CD4-positive, alpha-beta T cell (primary cell): ENCODE data around the gene GPR35. TPM values are rescaled to one million over a fixed set of nuclear protein-coding genes. Genes with fewer than 3 reads are reported as not detected.

Experiments
- ATAC-seq: fragments of 200-7000 bp; cut with Tn5 transposase; one replicate; pipeline ENCODE4 v1.10.0; 2022; ENCODE audit warnings: mild to moderate bottlenecking; ENCODE audit not compliant: poor library complexity
- CTCF ChIA-PET: fragments of 350-600 bp; sonication (Branson Sonifier 250); formaldehyde crosslinking; loops from one replicate; lab custom pipeline; 2021; ENCODE audit warnings: antibody characterized with exemption, inconsistent platforms; lab: Charles Lee
- POLR2A ChIA-PET: fragments of 350-600 bp; sonication (Branson Sonifier 250); formaldehyde crosslinking; loops from one replicate; lab custom pipeline; 2021; ENCODE audit warnings: antibody characterized with exemption, inconsistent platforms; lab: Charles Lee
- DNase-seq, 14 experiments: peaks; one replicate each; pipeline ENCODE4 v3.0.0-alpha.2; 2013 to 2020; ENCODE audit warnings: mixed read lengths in 2 of 14
- H3K27ac ChIP-seq, 2 donors: one replicate each; pipeline versions ENCODE4 v1.5.1 to v1.7.0; 2013; ENCODE audit warnings: low read length in 2 of 2, low read depth in 1 of 2, mild to moderate bottlenecking in 1 of 2
- H3K27me3 ChIP-seq, 2 experiments: 1 replicate in 1 of 2; 2 replicates in 1 of 2; pipeline versions ENCODE4 v1.6.1 to v1.7.0; 2013; ENCODE audit warnings: low read length in 2 of 2, control low read depth in 1 of 2, mild to moderate bottlenecking in 1 of 2, moderate library complexity in 1 of 2; ENCODE audit not compliant: insufficient read depth in 2 of 2, control insufficient read depth in 1 of 2
- H3K36me3 ChIP-seq: one replicate; pipeline ENCODE4 v1.6.1; 2013; ENCODE audit warnings: low read length, control low read depth; ENCODE audit not compliant: insufficient read depth
- H3K4me1 ChIP-seq: one replicate; pipeline ENCODE4 v1.6.1; 2013; ENCODE audit warnings: low read length, control low read depth; ENCODE audit not compliant: insufficient read depth
- H3K4me3 ChIP-seq: one replicate; pipeline ENCODE4 v1.5.1; 2013; ENCODE audit warnings: mild to moderate bottlenecking, low read length, moderate library complexity
- H3K9me3 ChIP-seq, 2 experiments: 1 replicate in 1 of 2; 2 replicates in 1 of 2; pipeline versions ENCODE4 v1.6.1 to v1.7.0; 2013; ENCODE audit warnings: low read length in 2 of 2, mild to moderate bottlenecking in 2 of 2, control low read depth in 1 of 2, moderate library complexity in 1 of 2; ENCODE audit not compliant: control insufficient read depth in 1 of 2, insufficient read depth in 1 of 2
- H3K27ac Mint-ChIP-seq: one replicate; pipeline ENCODE4 v1.8.0; 2020; ENCODE audit warnings: mixed read lengths
- H3K27me3 Mint-ChIP-seq: one replicate; pipeline ENCODE4 v1.8.0; 2021; ENCODE audit warnings: mixed read lengths
- H3K36me3 Mint-ChIP-seq: one replicate; pipeline ENCODE4 v1.8.0; 2021; ENCODE audit warnings: low read depth, mixed read lengths
- H3K4me1 Mint-ChIP-seq: one replicate; pipeline ENCODE4 v1.8.0; 2021; ENCODE audit warnings: low read depth, mixed read lengths
- H3K4me3 Mint-ChIP-seq: one replicate; pipeline ENCODE4 v1.8.0; 2020; ENCODE audit warnings: mild to moderate bottlenecking, mixed read lengths
- H3K9me3 Mint-ChIP-seq: one replicate; pipeline ENCODE4 v1.8.0; 2020; ENCODE audit warnings: mixed read lengths
- CTCF ChIP-seq: fragments of 200-600 bp; IDR thresholded peaks from one replicate; pipeline ENCODE4 v1.8.0; 2022; ENCODE audit warnings: antibody characterized with exemption, mild to moderate bottlenecking
- intact Hi-C, 2 experiments: fragments of 100-400 bp; cut with DNase I in 1 of 2; cut with micrococcal nuclease in 1 of 2; formaldehyde crosslinking; loops; one replicate each; pipeline versions ENCODE4 v1.15.1 to v1.9.0; 2023 to 2025; cut with DNase I, micrococcal nuclease
- total RNA-seq, 174 experiments: library from RNA in 2 of 174; stranded (reverse) in 2 of 174; gene quantifications; one replicate each; pipeline ENCODE4 v1.2.3 and lab custom pipeline; 2021 to 2026

The GPR35 gene
- total RNA-seq, 2 experiments from 2014 or later, result 7.1 to 7.2 TPM

- no peak overlapping the region for H3K4me3 ChIP-seq
- no peaks in the 10 kb centered on the region for H3K27me3 Mint-ChIP-seq
- peak overlapping the region; percentile 53 for H3K27ac Mint-ChIP-seq
- H3K27ac ChIP-seq, result peak overlapping the region in 1 of 2 donors; percentile 34
- peaks cover 85% of the 10 kb centered on the region for H3K4me1 ChIP-seq
- ChIA-PET POLR2A (no interaction called here), CTCF (no interaction called here)
- no peak for TF ChIP-seq CTCF
- intact Hi-C loops, result loop anchor here in 1 of 2 experiments (5.0 kb wide), 1 partner anchor 59 kb away; the partner anchor contains the start of gene RNPEPL1
- peaks cover 36% of the 10 kb centered on the region for H3K4me1 Mint-ChIP-seq
- H3K4me3 Mint-ChIP-seq, result peak overlapping the region; percentile 11
- DNase-seq (peak in 6 of 14 experiments; percentile 20 to 71 (median 57)), ATAC-seq (no peak)
- H3K27me3 ChIP-seq, result no peaks in the 10 kb centered on the region
- no peaks in the 10 kb centered on the region for H3K9me3 Mint-ChIP-seq
- H3K36me3 Mint-ChIP-seq, result no peaks in the 10 kb centered on the region
- H3K36me3 ChIP-seq, result peaks cover 8% of the 10 kb centered on the region
- peaks cover 0 to 1% of the 10 kb centered on the region in 2 experiments for H3K9me3 ChIP-seq
Measured at GRCh38 chr2:240626531-240627300, 1.4 kb downstream of the GPR35 start.

DNA sequence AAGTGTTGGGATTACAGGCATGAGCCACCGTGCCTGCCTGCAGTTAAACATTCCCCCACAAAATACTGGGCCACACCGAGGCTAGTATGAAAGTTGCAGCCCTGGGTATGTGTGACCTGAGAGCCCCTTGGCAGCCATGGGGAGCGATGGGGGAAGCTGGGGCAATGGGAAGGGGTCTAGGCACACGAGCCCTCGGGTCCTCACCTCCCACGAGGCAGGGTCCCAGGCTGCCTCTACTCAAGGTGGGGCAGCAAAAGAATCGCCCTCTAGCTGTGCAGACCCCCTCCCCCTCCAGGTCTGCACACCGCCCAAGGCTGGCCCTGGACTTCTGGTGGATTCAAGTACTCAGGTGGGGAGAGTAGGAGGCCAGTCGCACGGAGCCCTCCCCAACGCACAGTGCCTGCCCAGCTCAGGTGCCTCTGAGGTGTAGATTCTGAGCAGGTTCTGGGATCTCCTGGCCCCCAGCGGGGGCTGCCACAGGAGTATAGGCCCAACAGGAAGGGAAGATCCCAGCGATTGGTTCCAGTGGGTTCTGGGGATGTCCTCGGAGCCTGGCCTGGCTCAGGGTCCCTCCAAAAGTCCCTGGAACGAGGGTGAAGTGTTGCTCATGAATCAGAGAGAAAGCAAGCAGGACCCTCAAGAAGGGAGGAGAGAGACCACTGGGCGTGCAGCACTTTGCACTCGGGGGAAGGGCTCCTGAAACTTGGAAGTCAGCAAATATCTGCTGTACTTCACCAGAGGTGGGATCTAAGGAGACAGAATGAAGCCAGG lies 2.6 kb downstream of the GPR35 start:
- peak in 2 of 14 experiments; percentile 11 to 21 for DNase-seq
- ATAC-seq, result no peak
- ChIA-PET POLR2A (no interaction called here), CTCF (no interaction called here)
- Mint-ChIP-seq H3K4me3 (no peak overlapping the region), H3K27ac (no peak overlapping the region), H3K27me3 (no peaks in the 10 kb centered on the region), H3K9me3 (no peaks in the 10 kb centered on the region), H3K36me3 (no peaks in the 10 kb centered on the region), H3K4me1 (peaks cover 26% of the 10 kb centered on the region)
- H3K27ac ChIP-seq, result no peak overlapping the region
- intact Hi-C loops, result loop anchor here in 1 of 2 experiments (5.0 kb wide), 1 partner anchor 61 kb away; the partner anchor contains the start of gene RNPEPL1
- H3K27me3 ChIP-seq, result no peaks in the 10 kb centered on the region
- peaks cover 0 to 3% of the 10 kb centered on the region in 2 experiments for H3K9me3 ChIP-seq
- peaks cover 73% of the 10 kb centered on the region for H3K4me1 ChIP-seq
- H3K4me3 ChIP-seq, result no peak overlapping the region
- peaks cover 8% of the 10 kb centered on the region for H3K36me3 ChIP-seq
- TF ChIP-seq CTCF, result no peak

- TF ChIP-seq CTCF, result no peak
- POLR2A ChIA-PET, result no interaction called here
Measured at GRCh38 chr2:240628507-240628807, 3.2 kb downstream of the GPR35 start.

More at GRCh38 chr2:240628507-240628807, 3.2 kb downstream of the GPR35 start:
- no peaks in the 10 kb centered on the region for H3K27me3 ChIP-seq
- H3K4me3 ChIP-seq, result no peak overlapping the region
- H3K27ac ChIP-seq, result no peak overlapping the region
- H3K9me3 ChIP-seq, result peaks cover 0 to 4% of the 10 kb centered on the region in 2 experiments
- ATAC-seq (no peak), DNase-seq (peak in 2 of 14 experiments; percentile 12 to 14)
- Mint-ChIP-seq H3K9me3 (peaks cover 5% of the 10 kb centered on the region), H3K36me3 (no peaks in the 10 kb centered on the region), H3K4me1 (peaks cover 21% of the 10 kb centered on the region), H3K27ac (no peak overlapping the region), H3K4me3 (no peak overlapping the region), H3K27me3 (no peaks in the 10 kb centered on the region)
- peaks cover 68% of the 10 kb centered on the region for H3K4me1 ChIP-seq
- intact Hi-C loops, result loop anchor here in 1 of 2 experiments (5.0 kb wide), 1 partner anchor 61 kb away; the partner anchor contains the start of gene RNPEPL1
- CTCF ChIA-PET, result no interaction called here
- peaks cover 8% of the 10 kb centered on the region for H3K36me3 ChIP-seq
